CD4-positive, alpha-beta T cell treated with Interleukin-4 for 1 hour (primary cell): ENCODE measurements around the gene GPR25.
"Not testable (repeated sequence)": the region's sequence is repeated elsewhere in the genome, so short reads cannot be mapped to it uniquely, and the experiment has no call there.

Experiments used
- DNase-seq, 2 donors: peaks; one replicate each; pipeline ENCODE4 v3.0.0-alpha.2; 2020 to 2022

GPR25 gene

DNA sequence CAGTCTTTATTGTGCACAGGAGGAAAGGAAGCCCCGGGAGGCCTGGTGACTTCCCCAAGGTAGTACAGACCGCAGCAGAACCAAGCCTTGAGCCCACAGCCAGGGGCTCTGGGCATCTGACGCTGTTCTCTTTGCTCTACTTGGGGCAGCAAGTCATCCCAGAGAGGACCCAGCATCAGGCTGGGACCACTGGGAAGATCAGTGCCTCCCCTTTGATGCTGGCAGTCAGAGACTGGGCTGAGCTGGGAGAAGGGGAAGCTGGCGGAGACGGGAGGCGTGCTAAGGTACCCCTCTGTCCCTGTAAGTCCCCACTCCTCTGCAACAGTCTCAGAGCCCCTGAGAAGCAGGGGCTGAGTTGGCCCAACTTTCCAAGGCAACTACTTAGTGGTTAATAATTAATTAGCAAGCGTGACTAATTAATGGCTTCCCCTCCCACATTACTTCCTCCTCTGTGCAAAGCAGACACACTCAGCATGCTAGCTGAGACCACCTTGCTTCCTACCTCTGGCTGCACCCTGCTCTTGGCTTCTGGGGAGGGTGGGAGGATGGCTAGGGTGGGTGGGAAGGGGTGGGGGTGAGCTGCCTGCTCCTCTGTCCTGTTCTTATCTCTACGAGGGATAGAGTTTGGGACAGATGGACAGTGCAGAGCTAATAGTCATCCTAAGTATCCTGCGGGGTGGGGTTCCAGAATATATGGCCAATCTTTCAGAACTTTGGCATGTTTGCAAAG is 23.2 kb downstream of the GPR25 start:
- no peak for DNase-seq

DNA sequence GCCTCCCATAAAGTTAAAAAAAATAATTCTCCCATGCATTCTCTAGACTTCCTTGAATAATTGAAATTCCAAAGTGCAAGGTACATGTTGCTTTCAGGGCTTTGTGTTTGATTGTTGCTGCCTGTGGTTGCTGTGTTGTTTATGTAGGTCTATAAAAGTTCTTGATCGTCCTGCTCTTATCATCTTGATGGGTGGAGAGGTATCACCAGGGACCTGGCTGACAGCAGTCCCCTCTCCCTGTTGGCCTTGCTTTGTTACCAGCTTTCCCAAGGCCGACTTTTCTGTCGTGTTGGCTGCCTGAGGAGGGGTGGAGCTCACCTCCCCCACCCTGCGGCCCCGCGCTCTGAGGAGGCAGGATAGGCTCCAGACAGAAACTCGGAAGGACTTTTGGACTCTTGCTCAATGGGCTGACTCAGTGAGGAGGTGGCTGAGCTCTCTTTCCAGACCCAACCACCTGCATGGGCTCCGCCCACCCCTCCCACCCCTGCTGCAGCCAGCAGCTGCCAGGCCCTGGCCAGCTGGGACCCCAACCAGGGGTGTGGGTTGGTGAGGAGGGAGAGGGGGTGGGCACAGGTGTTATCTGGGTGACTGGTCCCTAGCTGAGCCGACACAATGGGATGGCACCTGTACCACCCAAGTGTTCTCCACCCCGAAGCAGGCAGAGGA is 23.9 kb downstream of the GPR25 start:
- DNase-seq: no peak

DNA sequence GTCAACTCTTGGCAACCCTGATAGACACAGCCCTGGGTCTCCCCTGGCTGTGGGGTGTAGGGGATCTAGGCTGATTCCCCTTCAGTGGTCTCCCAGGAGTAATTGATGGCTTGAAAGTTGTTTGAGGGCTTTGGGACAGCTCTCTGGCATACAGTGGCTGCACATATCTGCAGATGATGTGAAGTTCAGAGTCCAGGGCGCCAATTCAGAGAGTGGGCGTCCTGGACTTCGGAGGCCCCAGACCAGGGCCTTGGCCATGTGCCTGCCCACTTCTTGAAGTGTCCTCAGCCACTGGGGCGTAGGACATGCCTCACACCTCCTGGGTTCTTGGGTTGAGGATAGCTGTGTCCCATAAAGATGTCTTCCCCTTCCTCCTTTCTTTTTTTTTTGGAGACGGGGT is 24.5 kb downstream of the GPR25 start:
- DNase-seq: no peak

DNA sequence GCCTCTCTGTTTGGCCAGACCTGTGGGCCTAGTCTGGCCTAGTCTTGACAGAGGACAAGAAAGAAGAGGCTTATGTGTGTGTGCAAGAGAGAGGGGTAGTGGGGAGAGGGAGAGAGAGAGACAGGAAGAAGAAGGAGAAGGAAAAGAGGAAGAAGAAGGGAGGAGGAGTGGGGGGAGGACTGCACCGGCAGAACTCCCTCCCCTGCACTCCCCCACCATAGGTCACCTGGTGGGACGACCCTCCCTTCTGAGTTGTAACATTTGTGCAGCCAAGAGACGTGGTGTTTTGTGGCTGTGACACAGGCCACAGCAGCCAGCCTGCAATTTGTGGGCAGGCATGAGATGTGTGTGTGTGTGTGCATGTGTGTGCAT is 26.2 kb downstream of the GPR25 start:
- no peak for DNase-seq

DNA sequence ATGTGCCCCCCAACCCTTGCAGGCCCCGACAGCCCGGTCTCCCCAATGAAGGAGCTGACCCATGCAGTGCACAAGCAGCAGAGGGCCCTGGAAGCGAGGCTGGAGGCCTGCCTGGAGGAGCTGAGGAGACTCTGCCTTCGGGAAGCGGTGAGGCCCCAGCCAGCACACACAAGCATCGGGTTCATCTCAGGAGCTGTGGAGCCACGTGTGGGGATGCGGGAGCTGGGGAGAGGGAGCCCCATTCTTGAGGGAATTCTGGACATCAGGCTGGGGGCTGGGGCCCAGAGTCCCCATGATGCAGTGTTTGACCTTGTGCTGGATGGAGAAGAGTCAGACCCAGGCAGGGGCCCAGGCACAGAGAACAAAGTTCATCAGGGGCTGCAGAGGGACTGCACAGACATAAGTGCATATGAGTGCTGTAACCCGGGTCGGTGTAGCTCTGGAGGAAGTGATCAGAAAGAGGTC is 26.7 kb downstream of the GPR25 start:
- no peak for DNase-seq

DNA sequence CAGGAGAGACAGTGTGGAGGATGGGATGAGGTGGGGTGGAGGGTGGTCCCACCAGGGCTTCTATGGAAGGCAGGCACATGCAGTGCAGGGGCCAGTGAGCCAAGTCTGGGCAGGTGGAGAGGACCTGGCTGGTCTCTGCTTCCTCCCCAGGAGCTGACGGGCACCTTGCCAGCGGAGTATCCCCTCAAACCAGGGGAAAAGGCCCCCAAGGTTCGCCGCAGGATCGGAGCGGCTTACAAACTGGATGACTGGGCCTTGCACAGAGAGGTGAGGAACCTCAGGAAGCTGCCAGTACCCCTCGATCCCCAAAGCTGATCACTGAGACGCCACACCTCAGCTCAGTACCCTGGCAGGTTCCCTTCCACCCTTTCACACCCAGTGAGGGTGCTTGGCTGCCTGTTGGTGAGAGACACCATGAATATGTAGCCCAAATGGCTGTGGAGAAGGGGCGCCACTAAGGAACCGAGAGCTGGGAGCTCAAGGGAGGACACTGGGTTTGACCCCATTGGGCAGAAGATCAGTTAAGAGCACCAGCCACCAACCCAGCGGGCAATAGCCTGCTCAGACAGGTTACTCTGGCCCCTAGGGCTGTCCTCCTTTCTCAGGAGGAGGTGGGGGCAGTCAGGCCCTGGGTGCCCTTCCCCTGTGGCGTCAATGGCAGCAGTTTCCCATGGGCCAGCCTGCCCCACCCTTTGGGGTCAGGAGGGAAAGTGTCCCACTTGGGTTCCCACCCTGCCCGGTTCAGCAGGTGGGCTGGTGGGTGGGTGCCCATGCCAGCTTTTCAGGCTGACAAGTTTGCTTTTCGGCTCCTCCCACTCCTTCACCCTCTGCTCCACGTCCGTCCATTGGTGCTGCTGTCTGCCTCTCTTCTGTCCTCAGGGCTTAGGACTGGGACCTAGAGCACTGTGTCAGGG is 27.4 kb downstream of the GPR25 start:
- no peak for DNase-seq

DNA sequence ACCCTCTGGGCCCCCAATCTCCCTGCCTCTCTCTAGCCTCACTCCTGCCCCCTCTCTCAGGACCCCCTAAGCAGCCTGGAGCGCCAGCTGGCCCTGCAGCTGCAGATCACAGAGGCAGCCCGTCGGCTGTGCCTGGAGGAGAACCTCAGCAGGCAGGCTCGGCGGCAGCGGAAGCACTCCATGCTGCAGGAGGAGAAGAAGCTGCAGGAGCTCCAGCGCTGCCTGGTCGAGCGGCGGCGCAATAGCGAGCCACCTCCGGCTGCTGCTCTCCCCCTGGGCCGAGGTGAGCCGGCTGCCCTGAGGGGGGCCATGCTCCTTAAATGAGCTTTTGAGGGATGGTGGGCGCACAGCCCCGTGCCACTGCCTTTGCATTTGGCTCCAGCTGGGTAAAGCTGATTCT is 28.1 kb downstream of the GPR25 start:
- no peak for DNase-seq

DNA sequence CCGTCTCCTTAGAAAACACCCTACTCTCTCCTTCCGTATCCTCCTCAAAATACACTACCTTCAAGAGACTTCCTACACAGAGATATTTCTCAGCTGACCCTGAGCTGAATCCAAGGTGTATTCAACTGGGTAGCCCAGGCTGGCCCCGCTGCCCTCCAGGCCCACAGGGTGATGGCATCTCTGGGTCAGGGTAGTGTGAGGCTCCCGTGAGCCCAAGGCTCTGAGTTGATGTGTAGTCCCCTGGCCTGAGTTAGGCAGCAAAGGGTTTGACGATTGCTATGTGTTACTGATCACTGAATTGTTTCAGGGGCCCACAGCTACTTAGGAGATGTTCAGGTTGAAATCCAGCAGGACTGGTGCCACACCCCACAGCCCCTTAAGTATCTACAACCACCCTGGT is 28.6 kb downstream of the GPR25 start:
- DNase-seq: no peak

DNA sequence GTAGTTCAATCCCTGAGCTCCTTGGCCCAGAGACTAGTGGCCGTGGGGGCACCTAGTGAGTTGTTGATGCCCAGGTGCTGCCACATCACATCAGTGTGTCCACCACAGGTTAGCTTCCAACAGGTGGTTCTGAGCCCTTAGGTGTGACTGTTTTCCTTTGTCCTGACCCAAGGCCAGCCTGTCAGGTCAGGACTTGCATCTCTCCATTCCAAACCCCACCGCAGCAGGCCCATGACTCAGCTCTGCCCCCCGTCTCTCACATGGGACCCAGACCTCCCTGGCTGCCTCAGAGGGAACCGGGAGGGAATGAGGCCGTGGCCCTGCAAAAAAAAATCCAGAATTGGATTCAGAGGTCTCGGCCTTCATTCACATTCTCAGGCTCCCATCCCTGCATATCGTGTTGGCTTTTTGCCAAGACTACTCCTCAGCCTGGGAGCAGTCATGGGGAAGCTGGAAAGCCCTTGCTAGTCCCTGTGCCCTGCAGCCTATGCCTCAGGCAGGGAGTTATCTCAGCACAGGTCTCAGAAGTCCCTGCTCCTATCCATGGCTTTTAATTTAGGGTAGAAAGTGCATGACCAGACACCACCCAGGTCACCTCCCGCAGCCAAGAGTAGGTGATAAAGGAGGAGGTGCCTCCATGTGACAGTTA is 29.1 kb downstream of the GPR25 start:
- DNase-seq: no peak

DNA sequence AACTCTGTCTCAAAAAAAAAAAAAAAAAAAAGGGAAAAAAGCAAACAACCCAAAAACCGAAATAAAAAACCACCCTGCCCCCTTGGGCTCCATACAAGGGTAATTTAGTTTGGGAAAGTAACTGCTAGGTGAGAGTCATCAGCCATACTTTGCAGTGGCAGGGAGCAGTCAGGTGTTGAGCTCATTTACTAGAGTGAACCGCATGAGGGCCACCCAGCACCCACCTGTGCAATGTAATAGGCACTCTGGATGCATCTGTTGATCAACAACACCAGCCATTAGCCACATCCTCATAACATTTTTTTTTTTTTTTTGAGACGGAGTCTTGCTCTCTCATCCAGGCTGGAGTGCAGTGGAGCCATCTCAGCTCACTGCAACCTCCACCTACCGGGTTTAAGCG is 31.0 kb downstream of the GPR25 start:
- DNase-seq: no peak

DNA sequence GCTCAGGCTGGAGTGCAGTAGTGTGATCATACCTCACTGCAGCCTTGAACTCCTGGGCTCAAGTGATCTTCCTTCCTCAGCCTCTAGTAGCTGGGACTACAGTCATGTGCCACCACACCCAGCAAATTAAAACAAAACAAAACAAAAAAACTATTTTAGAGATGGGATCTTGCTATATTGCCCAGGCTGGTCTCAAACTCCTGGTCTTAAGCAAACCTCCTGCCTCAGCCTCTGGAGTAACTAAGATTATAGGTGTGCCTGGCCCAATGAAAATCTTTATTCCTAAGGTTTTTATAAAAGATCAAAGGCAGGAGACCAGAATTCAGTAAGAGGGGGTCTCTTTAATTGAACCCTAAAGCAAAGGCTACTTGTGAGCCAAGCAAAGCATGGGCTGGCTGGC is 32.0 kb downstream of the GPR25 start:
- no peak for DNase-seq

DNA sequence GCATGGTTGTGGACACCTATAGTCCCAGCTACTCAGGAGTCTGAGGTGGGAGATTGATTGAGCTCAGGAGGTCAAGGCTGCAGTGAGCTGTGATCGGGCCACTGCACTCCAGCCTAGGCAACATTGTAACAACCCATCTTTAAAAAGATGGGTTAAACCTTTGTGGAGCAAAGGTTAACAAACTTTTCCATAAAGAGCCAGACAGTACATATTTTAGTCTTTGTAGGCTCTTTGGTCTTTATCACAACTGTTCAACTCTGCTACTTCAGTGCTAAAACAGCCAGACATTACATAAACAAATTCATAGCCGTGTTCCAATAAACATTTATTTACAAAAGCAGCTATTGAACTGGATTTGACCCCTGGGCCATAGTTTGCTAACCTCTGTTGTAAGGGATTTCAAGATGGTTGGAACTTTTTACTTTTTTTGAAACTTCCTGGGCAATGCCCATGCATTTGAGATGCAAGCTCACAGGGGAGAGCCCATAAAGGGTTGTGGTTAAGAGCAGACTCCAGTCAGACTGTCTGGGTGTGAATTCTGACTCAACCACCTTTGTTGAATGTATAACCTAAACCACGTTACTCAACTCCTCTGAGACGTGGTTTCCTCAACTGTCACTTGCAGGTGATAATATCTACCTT is 32.8 kb downstream of the GPR25 start:
- peak; percentile 45 to 69 for DNase-seq

DNA sequence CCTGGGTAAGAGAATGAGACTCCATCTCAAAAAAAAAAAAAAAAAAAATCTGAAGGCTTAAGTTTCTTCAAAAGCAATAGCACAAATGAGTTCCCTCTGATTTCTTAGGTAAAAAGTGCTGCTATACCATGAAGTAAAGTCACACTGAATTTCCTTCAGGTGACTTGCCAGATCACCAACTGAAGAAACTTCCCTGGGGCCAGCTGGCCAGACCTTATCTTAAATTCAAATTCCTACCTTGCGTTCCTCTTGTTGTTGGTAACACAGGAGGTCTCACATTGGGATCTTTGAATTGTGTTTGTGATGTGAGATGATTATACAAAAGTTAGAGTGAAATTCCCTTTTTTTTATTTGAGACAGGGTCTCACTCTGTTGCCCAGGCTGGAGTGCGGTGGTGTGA is 33.7 kb downstream of the GPR25 start:
- no peak for DNase-seq

DNA sequence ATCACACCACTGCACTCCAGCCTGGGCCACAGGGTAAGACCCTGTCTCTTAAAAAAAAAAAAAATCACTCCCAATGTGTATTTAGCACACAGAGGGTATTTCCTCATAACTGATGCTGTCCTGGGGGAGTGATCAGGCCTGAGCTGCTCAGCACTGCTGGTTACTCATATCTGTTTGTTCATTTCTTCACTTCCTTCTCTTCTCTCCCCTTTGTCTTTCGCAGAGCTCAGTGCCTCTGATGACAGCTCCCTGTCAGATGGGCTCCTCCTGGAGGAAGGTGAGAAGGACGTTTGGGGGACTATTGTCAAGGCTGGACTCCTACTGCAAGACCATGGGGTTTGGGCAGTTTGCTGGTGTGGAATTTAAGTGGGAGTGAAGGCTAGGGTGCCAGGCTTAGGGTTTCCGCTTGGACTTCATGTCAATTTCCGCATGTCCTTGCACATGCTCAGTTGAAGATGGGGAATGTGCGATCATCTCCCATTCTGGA is 34.9 kb downstream of the GPR25 start:
- DNase-seq: no peak

DNA sequence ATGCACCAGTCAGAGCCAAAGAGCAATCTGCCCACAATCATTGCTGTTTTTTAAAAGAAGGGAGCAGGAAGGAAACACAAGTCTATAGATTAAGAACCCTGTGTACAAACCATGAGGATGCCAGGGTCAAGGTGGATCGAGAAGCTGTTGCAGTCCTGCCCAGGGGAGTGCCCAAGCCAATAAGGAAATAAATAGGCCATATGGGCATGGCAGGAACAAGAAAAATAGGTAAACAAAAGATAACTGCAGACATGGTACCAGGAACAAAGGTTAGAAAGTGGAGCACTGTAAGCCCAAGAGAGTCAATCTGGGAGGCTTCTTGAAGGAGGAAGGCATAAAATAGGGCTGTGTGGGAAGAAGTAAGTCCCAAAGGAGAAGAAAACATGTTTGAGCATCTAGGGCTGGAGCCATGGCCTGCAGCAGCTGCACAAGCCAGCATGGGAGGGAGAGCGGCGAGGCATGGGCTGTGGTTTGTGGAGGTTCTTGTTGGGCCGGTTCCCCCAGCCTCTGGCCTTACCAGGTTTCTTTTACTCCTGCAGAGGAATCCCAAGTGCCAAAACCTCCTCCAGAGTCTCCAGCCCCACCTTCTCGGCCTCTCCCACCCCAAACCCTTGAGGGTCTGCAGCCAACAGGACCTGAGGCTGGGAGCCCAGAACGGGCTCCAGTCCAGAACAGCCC is 35.5 kb downstream of the GPR25 start:
- no peak for DNase-seq

DNA sequence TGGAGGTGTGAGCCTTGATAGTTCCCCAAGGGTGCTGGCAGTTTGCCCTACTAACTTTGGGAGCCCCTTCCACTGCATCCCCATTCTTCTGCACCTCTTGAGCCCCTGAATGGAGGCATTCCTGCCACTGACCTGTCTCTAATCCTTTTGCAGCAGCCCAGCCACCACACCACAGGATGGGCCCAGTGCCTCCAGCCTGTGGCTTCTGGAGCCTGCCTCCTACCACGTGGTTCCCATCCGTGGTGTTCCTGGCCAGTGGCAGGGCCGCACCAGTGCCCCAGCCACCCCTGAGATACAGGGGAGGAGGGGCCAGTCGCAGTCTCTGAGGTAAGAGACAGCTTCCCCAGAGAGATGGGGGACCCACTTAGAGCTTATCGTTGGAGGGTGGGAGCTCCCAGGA is 36.3 kb downstream of the GPR25 start:
- DNase-seq: no peak

DNA sequence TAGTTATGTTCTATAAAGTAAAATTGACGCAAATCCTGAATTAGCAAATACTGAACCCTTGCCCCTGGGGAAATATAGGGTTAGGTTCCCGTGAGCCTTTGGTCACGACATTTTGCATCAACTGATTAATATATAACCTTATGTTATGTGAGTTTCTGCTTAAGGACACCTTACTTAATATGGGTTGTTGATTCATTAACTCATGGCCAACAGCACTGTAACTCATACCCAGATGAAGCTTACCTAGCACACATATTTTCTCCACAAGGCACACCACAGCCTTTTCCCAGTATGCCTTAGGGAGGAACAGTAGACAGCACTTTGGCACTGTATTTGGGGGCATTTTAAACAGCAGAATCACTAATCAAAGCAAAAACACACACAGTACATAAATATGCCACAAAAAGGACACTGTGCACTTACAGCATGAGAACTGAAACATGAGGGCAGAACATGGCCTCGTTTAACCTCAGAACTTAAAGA is 37.0 kb downstream of the GPR25 start:
- DNase-seq: no peak

DNA sequence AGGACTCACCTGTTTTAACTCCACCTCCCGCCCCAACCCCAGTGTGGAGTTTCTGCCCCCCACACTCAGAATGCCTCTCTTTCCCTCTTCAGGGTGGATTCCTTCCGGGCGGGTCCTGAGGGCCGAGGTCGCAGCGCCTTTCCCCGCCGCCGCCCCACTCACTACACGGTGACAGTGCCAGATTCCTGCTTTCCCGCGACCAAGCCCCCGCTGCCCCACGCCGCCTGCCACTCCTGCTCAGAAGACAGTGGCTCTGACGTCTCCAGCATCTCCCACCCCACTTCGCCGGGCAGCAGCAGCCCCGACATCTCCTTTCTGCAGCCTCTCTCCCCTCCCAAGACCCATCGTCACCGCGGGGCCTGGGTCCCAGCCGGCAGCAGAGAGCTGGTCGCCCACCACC is 38.6 kb downstream of the GPR25 start:
- no peak for DNase-seq

DNA sequence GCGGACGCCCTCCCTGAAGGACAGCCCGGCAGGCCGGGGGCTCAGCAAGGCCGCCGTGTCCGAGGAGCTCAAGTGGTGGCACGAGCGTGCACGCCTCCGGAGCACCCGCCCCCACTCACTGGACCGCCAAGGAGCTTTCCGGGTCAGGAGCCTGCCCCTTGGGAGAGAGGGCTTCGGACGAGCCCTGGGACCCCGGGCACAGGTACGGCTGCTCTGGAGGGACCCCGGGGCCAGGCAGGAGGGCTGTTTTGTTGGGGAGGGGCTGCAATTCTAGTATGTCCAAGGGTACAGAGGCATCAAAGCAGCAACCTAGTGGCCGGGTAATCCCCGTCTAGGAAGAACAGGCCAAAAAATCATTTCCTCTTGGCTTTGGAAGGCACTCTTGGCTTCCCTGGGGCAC is 39.2 kb downstream of the GPR25 start:
- DNase-seq: not testable (repeated sequence)

DNA sequence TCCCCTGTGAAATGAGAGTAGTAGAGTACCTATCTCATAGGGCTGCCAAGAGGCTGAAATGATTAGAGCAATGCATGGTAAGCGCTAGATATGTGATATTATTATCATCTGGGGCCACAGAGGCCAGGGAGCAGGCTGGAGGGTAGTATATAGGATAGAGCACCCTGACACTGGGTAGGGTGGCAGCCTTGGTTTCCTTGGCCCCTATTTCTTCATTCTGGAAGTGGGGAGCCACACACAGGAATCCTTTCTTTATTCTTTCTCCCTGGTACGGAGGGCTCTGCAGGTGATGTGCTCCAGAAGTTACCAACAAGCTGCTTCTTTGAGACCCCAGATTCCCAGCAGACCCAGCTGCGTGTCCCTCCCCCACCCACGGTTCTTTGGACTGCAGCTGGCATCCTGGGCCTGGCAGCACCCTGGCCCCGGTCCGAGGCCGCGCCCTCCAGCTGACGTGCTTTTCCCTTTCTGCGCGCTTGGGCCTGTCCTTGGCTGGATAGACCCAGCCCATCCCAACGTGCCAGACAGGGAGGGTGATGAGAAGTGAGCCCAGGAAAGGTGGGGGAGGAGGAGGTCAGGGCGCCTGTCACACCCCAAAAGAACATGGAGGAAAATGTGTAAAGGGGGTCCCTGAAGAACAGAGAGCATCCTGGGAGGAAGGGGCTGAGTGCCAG is 40.1 kb downstream of the GPR25 start:
- DNase-seq: no peak

DNA sequence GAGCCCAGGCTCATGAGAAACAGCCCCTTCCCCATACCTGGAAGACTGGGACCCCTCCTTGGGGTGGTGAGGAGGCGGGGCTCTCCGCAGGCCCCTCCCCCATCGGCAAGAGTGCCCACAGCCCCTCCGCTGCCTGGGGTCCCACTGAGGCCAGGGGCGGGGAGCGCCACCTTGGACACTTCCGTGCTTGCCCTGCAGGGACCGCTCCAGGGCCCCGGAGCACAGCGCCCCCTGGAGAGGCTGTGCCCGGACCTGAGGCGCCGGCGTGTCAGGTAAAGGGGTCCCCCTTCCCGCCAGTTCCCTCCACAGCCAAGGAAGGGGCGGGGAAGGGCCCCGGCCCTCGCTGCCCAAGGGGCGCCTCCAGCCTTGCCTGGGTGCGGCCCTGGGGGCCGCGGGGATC is 43.4 kb downstream of the GPR25 start:
- DNase-seq: no peak
